GM19193 (cell line): ENCODE data around the gene COL5A1.

Source experiments
- POLR2A ChIP-seq: IDR thresholded peaks from 4 replicates; pipeline ENCODE4 v1.6.1; 2011; ENCODE audit not compliant: insufficient read depth, insufficient read length; ENCODE audit errors: extremely low read depth

Gene COL5A1

DNA sequence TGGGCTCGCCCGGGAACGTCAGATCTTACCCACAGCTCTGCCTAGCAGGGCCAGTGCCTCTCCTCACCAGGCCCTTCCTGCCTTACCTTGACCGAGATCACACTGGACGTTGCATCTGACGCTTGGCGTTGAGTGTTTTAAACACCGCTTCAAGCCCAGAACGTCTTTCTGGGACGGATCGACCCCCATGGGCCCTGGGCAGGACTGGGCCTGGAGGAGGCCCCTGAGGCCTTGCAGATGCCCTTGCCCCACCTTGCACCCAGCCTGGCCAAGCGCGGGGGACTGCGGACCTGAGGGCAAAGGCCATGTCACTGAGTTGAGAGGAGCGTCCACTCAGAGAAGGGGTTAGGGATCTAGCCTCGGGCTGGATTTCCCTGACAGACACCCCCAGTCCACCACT lies 174.7 kb downstream of the COL5A1 start:
- TF ChIP-seq POLR2A, result no peak

- no peak for TF ChIP-seq POLR2A
Observed at GRCh38 chr9:134818000-134818568, 176.5 kb downstream of the COL5A1 start.

GRCh38 chr9:134818591-134818990 lies 177.0 kb downstream of the COL5A1 start:
- TF ChIP-seq POLR2A, result no peak

DNA sequence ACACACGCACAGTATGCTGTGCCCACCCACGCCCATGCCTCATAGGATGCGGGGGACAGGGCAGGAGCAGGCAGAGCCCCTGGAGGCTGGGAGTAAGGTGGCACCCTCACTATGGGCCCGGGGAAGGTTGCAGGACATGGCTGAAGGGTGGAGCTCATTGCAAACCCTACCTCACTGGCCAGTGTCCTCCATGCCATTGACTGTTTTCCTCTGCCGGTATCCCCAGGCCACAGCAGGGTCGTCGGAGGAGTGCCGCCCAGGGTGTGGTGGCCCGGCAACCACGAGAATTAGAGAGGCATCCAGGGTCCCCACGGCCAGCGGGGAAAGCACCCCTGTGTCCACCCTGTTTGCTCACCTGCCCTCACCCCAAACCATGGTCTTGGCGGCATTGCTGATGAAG lies 179.3 kb downstream of the COL5A1 start:
- TF ChIP-seq POLR2A, result no peak

- TF ChIP-seq POLR2A, result no peak
Observed at GRCh38 chr9:134822541-134822940, 180.9 kb downstream of the COL5A1 start.

GRCh38 chr9:134823623-134824022 lies 182.0 kb downstream of the COL5A1 start:
- no peak for TF ChIP-seq POLR2A

DNA sequence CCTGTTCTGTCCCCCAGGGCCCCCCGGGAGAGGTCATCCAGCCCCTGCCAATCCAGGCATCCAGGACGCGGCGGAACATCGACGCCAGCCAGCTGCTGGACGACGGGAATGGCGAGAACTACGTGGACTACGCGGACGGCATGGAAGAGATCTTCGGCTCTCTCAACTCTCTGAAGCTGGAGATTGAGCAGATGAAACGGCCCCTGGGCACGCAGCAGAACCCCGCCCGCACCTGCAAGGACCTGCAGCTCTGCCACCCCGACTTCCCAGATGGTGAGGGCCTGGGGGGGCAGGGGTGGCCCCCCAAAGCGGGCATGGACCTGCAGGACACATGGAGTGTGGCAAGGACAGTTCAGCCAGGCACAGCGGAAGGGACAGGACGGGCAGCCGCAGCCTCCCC lies 183.0 kb downstream of the COL5A1 start:
- TF ChIP-seq POLR2A, result no peak

GRCh38 chr9:134825025-134825424 lies 183.4 kb downstream of the COL5A1 start:
- no peak for TF ChIP-seq POLR2A

DNA sequence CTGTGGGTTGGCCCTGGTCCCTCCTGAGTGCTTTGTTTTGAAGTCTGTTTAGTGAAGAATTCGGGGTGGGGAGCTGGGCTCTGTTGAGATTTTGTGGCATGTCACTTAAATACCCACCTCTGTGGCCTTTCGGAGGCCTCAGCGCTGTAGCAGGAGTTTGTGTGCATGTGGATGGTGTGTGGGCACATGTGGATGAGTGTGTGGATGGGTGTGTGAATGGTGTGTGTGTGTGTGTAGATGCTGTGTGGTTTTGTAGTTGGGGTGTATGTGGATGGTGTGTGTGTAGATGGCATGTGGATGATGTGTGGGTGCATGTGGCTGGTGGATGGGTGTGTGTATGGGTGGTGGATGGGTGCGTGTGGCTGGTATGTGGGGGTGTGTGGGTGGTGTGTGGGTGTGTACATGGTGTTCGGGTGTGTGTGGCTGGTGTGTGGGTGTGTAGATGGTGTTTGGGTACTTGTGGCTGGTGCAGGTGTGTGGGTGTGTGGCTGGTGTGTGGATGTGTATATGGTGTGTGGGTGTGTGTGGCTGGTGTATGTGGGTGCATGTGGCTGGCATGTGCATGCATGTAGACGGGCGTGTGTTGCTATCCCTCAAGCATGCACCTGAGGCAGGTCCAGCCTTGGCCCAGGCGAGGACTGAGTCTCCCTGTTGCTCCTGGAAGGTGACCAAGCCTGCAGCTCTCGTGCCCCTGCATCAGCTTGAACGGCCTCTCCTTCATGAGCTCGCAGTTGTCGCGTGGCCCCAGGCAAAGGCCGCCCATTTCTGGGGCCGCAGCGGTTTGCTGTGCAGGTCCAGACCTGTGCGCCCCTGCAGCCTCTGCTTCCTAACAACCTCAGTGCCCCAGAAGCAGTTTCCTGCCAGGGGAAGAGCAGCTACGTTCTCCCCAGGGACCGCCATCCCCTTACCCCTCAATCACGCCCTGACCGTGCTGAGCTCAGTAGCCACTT lies 185.0 kb downstream of the COL5A1 start:
- no peak for TF ChIP-seq POLR2A

- TF ChIP-seq POLR2A, result no peak
Observed at GRCh38 chr9:134827559-134827958, 186.0 kb downstream of the COL5A1 start.

DNA sequence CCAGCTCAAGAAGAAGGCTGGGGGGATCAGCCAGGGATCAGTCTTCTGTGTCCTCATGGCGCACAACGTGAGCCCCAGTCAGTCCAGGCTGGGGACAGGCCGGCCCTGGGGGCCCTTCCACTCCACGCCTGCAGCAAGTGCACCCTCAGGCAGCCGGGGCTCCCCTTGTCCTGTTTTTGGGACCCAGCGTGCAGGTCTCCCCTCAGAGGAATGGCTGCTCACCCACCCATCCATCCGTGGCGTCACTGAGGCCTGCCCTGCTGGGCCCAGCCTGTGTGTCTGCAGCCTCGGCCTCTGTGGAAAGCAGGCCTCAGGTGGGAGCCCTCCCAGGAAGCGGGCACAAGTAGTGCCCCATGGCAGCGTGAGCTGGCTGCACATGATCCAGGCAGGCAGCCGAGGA lies 186.4 kb downstream of the COL5A1 start:
- TF ChIP-seq POLR2A, result no peak

DNA sequence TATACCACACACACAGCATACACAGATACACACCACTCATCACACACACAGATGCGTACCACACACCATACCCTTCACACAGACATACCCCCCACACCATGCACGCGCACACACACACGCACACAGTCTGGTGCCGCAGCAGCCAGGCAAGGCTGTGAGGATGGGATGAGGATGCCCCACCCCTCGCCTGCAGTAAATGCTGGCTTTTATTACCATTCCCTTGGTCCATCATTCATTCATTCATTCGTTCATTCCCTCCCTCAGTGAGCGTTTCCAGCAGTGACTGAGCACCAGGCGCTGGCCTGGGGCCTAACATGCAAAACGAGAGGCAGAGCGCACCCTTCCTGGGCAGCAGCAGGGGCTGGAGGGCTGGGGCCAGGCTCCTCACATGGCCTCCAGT lies 187.3 kb downstream of the COL5A1 start:
- no peak for TF ChIP-seq POLR2A

GRCh38 chr9:134829356-134829937 lies 187.8 kb downstream of the COL5A1 start:
- no peak for TF ChIP-seq POLR2A

DNA sequence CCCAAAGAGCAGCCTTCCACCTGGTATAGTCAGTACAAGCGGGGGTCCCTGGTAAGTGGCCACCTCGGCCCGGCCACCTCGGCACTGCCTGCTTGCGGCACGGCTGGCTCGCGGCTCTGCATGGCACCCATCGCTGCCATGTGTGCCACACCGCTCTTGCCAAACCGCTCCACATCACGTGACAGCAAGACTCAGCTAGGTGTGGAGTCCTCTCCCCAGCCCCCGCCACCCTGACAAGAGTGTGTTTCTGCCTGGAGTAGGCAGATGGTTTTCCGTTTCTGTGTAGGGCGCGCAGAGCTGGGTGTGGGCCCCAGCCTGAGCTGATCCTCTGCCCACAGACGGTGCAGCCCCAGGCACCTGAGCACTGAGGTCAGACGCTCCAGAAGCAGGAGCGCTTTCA lies 188.5 kb downstream of the COL5A1 start:
- no peak for TF ChIP-seq POLR2A

DNA sequence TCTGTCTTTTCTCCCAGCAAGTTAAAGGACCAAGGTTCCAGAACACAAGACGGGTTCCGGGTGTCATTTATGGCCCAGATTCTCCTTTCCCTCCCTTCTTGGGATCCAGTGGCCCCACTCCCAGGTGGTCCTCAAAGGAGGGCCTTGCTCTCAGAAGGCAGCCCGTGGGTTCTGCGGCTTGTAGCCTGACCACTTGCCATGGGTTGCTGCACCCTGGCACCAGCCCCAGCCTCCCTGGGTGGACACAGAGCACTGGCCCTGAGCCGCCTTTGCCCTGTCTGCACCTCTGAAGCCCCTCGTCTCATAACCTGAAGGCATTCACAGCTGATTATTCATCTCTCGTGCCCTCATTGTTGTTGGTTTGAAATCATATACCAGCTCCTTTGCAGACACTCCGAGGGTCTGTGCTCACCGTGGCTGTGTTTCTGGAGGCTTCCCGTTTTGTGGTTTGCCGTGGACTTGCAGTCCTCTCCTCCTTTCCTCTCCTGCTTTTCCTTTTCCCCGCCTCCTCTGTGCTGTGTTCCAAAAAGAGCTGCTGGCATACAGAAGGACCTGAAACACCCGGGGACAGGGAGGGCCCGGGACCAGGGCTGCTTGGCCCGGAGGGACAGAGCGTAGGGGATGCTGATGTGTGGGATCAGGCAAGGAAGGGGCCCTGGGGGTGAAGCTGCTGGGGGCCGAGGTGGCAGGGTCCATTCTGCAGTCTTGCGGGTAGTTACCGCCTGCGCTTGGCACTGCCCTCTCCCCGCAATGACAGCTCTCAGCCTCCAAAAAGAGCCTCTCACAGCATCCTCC lies 189.5 kb downstream of the COL5A1 start:
- no peak for TF ChIP-seq POLR2A

DNA sequence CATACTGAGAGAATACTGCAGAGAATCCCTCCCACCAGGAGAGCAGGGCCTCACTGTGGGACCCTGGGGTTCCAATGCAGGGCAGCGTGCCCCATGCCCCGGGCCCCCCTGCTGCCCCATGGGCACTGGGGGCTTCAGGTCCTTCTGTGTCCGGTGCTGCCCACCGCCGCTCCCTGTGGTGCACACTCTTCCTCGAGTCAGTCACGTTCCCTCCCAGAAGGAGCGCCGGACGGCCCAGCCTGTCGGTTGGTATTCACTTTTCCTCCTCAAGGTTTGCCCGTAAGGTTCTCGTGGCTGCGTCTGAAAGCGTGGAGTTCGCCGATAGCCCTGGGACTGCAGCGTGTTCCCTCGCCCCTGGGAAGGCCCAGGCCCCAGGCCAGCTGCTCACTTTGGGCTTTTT lies 190.9 kb downstream of the COL5A1 start:
- no peak for TF ChIP-seq POLR2A

DNA sequence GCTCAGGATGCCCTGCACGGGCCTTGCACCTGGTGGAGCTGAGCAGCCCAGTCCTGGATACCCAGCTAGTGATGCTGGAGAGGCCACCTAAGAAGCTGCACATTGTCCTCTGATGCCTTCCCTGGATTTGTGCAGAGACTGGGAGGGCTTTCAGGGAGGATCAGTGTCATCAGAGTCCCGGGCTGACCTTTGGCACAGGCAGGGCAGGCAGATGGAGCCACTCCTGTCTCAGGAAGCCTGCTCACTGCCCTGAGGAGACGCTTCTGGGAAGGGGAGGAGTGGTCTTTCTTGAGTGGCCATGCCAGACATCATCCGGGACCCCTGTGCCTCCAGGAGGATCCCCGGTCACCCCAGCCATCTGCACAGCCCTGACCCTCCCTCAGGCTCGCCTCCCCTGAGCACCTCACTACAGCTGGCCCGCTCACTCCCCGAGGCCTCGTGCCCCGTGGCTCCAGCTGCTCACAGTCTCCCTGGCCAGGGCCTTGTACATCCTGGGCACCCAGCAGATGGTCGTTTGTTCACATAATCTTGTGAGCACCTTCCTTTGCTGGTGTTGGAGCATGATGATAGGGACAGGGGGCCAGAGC lies 191.8 kb downstream of the COL5A1 start:
- no peak for TF ChIP-seq POLR2A
